GM13977 (cell line): ENCODE results near the gene ZP2.
A peak's percentile ranks its signal among the peaks of the same experiment; 100 is the strongest.

ENCODE experiments used
- DNase-seq: peaks from one replicate; pipeline ENCODE4 v3.0.0; 2012; ENCODE audit warnings: low spot score
- in situ Hi-C: fragments of 300-500 bp; cut with MboI; formaldehyde crosslinking; loops from one replicate; pipeline ENCODE4 v1.12.0; 2022; ENCODE audit warnings: low sequenced_read_pairs, low pct_unique_long_range_greater_than_20kb, mixed read lengths, inconsistent platforms; ENCODE audit not compliant: unreplicated experiment
- TF ChIP-seq, protein P1 (sequence below): IDR thresholded peaks from 2 replicates; pipeline ENCODE4 v1.5.1; 2012; ENCODE audit warnings: mild to moderate bottlenecking, control low read depth; ENCODE audit not compliant: insufficient read depth; ENCODE audit errors: extremely low read depth, missing control alignments

Gene ZP2

DNA sequence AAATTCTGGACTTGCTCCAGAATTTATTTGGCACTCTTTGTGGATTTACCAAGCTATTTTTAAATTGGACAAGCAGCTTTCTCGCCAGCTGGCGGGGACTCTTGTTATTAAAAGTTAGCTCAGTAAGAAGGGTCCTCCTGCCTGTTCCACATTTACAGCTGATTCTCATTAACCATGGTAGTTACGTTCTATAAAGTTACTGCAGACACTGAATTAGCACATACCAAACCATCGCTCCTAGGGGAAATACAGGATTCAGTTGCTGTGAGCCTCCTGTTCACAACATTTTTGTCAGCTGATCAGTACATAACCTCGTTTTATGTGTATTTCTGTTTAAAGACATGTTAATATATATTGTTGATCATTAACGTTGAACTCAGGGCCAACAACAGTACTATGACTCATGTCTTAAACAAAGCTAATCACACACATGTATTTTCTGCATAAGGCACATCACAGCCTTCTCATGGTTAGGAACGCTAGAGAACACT lies 48.7 kb downstream of the ZP2 start:
- in situ Hi-C loops, result no loop called here
- TF ChIP-seq, protein P1, sequence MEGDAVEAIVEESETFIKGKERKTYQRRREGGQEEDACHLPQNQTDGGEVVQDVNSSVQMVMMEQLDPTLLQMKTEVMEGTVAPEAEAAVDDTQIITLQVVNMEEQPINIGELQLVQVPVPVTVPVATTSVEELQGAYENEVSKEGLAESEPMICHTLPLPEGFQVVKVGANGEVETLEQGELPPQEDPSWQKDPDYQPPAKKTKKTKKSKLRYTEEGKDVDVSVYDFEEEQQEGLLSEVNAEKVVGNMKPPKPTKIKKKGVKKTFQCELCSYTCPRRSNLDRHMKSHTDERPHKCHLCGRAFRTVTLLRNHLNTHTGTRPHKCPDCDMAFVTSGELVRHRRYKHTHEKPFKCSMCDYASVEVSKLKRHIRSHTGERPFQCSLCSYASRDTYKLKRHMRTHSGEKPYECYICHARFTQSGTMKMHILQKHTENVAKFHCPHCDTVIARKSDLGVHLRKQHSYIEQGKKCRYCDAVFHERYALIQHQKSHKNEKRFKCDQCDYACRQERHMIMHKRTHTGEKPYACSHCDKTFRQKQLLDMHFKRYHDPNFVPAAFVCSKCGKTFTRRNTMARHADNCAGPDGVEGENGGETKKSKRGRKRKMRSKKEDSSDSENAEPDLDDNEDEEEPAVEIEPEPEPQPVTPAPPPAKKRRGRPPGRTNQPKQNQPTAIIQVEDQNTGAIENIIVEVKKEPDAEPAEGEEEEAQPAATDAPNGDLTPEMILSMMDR, result no peak
- no peak for DNase-seq

DNA sequence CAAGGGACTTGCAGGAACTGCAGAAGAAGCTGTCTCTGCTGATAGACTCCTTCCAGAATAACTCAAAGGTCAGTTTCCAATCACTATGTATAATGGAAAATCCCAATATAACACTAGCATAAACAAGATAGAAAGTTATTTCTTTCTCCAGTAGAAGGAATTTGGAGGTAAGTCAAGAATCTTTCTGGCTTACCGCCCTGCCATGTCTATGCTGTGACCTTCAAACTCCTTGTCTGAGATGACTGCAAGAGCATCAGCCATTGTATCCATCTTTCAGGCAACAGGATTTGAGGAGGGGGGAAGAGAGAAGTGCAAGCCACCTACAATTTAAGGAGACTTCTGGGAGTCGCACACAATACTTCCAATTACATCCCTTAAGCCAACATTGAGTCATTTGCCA lies 50.2 kb downstream of the ZP2 start:
- TF ChIP-seq, protein P1, result no peak
- in situ Hi-C loops, result no loop called here
- no peak for DNase-seq

DNA sequence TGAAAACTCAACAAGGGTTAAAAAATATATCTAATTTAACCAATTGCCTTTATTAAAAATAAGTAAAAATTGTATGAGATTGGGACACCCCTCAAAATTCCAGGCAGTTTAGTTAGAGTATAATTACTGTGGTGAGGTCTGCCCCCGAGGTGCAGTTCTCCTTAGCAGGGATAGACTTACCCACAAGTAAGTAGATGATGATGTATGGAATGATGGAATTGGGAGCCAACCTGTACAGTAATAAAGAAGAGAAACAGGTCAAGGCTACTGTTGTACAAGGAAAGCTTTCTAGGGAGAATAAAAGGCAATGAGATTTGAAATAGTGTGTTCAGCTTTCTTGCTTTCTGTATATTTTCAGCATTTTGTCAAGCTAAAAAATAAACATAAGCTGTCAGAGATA lies 51.1 kb downstream of the ZP2 start:
- TF ChIP-seq, protein P1, result no peak
- no peak for DNase-seq
- in situ Hi-C loops, result no loop called here

DNA sequence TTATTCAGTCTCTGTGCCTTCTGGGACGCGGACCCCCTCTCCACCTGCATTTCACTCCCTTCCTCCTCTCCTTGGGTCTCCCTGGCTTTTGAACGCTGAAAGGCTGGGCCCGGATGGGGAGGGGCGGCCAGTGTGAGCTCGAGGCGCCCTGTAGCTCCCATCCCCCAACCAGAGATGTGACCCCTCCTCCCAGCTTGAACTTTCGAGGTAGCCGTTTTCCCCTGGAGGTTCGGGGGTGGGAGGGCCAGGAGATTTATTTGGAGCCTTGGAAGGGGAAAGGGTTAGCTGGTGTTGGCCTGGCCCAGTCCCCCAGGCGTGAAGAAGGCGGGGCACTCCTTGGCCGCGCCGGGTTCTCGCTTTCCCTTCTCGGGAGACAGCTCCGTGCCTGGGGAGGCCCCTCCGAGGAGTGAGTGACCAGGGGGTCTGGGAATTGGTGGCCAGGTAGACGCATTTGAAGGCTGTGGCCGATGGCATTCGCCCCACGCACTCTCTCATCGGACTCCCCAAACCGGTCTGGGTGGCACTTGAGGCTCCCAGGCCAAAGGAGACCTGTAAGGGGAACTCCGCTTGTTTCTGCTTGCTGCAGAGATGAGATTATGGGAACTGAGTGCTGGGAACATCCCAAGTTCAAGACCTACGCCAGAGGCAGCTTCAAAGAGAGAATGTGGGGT lies 52.0 kb downstream of the ZP2 start:
- TF ChIP-seq, protein P1, result no peak
- in situ Hi-C loops, result no loop called here
- DNase-seq, result peak; percentile 48

DNA sequence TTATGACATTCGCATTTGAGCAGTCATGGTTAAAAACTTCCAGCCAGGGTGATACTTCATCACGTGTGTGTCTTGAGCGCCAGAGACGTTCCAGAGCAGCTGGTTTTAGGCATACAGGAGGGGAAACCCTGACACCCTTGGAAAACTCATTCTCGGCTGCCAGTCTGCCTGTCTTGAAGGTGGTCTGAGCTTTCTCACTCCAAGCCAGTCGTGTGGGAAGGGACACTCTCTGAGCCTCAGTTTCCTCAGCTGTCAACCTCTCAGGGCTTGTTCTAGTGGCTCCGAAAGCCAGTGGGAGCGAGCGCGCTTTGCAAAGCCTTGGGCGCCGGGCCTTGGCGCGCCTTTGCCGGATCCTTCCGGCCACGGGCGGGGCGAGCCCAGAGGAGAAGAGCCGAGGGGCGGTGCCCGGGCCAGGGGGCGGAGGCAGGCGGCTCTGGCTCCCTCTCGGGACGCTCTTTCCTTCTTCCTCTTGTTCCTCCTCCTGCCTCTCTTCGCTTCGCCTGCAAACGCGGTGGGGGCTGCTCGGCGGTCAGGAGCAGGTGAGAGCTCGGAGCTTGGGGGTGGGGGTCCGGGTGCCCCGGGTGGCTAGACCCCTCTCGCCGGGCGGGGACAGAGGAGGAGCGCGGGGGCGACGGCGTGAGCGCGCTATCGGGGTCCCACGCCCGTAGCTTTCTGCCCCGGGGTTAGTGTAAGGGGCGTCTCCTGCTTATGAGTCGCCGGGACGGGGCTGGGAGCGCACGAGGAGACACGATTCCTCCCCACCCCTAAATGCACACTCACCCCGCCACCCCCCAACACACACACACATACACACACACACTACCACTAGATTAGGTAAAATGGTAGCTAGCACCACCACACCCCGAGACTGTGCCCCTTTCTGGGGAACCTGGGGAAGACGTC lies 52.9 kb downstream of the ZP2 start, which contains the start of gene LDAF1:
TSS of gene LDAF1 (plus strand) at position 467 of the 903 bp plus-strand sequence. CDS start 2,509 bp downstream, outside the sequence.
- peak; percentile 94 for DNase-seq
- in situ Hi-C loops, result no loop called here
- TF ChIP-seq, protein P1, result no peak

DNA sequence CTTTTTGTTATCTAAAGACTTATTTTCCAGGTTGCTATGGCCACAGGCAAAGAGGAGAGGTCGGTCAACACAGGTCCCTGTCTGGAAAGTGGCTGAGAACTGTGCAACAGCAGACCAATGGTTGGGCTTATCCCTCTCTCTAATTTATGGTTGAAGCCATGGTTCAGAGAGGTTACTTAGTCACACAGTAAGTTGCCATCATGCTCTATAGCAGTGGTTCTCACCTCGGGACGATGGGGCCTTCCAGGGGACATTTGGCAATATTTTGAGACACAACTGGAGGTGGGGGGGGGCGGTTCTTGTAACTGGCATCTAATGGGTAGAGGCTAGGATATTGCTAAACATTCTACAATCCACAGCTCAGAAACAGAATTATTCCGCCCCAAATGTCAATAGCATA lies 53.7 kb downstream of the ZP2 start:
- in situ Hi-C loops, result no loop called here
- no peak for DNase-seq
- TF ChIP-seq, protein P1, result no peak
